Stomach (tissue), 9 donors: ENCODE data around the gene PADI6. TPM values are rescaled to one million over a fixed set of nuclear protein-coding genes. Genes with fewer than 3 reads are reported as not detected.

Experiments used
- DNase-seq, 2 donors: peaks; one replicate each; pipeline versions ENCODE4 v3.0.0 to v3.0.0-alpha.2; 2013 to 2019
- H3K27ac ChIP-seq, 5 donors: fragments of 200-600 bp in 4 of 5; sonication (generic) in 4 of 5; one replicate each; pipeline ENCODE4 v1.5.1; 2013 to 2019; ENCODE audit warnings: mild to moderate bottlenecking in 1 of 5, moderate library complexity in 1 of 5
- H3K27me3 ChIP-seq, 3 donors: fragments of 200-600 bp; sonication (generic); one replicate each; pipeline ENCODE4 v1.5.1; 2017 to 2019; ENCODE audit warnings: mixed run types in 1 of 3
- H3K36me3 ChIP-seq, 4 donors: fragments of 200-600 bp; sonication (generic); 1 replicate in 3 of 4; 2 replicates in 1 of 4; pipeline ENCODE4 v1.5.1; 2016 to 2019
- H3K4me1 ChIP-seq, 4 donors: fragments of 200-600 bp; sonication (generic); one replicate each; pipeline ENCODE4 v1.5.1; 2016 to 2019
- H3K4me3 ChIP-seq, 4 donors: fragments of 200-600 bp; sonication (generic) in 3 of 4; one replicate each; pipeline ENCODE4 v1.5.1; 2016 to 2019; ENCODE audit warnings: mild to moderate bottlenecking in 1 of 4
- H3K9me3 ChIP-seq, 4 donors: fragments of 200-600 bp; sonication (generic); one replicate each; pipeline ENCODE4 v1.5.1; 2016 to 2019
- CTCF ChIP-seq, 7 experiments: fragments of 450-650 bp in 4 of 7; fragments of 200-600 bp in 3 of 7; sonication (generic) in 3 of 7; IDR thresholded peaks; one replicate each; pipeline ENCODE4 v1.5.1; 2016 to 2019; ENCODE audit warnings: antibody characterized with exemption in 7 of 7, control low read depth in 2 of 7, mild to moderate bottlenecking in 1 of 7
- EP300 ChIP-seq: sonication (generic); formaldehyde crosslinking; IDR thresholded peaks from one replicate; pipeline ENCODE4 v1.6.1; 2017; ENCODE audit warnings: antibody characterized with exemption
- POLR2A ChIP-seq, 4 donors: fragments of 450-650 bp; IDR thresholded peaks; one replicate each; pipeline ENCODE4 v1.6.1; 2016; ENCODE audit warnings: antibody characterized with exemption in 4 of 4, control low read depth in 2 of 4, mild to moderate bottlenecking in 1 of 4, moderate library complexity in 1 of 4
- POLR2AphosphoS5 ChIP-seq, 3 donors: sonication (generic); formaldehyde crosslinking; IDR thresholded peaks; one replicate each; pipeline ENCODE4 v1.6.1; 2016; ENCODE audit warnings: antibody characterized with exemption in 3 of 3
- WGBS, 5 donors: extraction: QIAGEN DNeasy Blood & Tissue Kit in 3 of 5; methylation state at CpG; one replicate each; pipeline versions ENCODE4 v1.1.5 to v1.1.7; 2013 to 2018; 5-methylcytosine and 5-hydroxymethylcytosine counted together
- intact Hi-C: fragments of 100-400 bp; cut with DNase I; formaldehyde crosslinking; loops from one replicate; pipeline ENCODE4 v1.15.1; 2023; ENCODE audit warnings: low total_unique reads
- polyA plus RNA-seq, 3 donors: library from polyadenylated mRNA; stranded (reverse); fragments of 200-250 nt; gene quantifications; one replicate each; pipeline ENCODE4 v1.2.3, GENCODE V29; 2013
- total RNA-seq, 5 donors: library from RNA; depleted of rRNA; stranded (reverse); fragments of >200 nt; gene quantifications; one replicate each; pipeline versions ENCODE4 v1.1.0 to v1.2.3, GENCODE V29; 2014 to 2016
- donor health status: healthy with polysubstance abuse.
- donor health status: Bipolar disorder and iron deficiency.
- donor health status: healthy.

The PADI6 gene
- total and polyA plus RNA-seq, 8 donors: not detected

GRCh38 chr1:17400725-17401341, 28.8 kb downstream of the PADI6 start:
- 83 to 88% (median 86%) methylated on average over 11 of the region's 11 CpGs for WGBS, 5 donors
- no peak for TF ChIP-seq CTCF (IDR thresholded peaks at IDR 0.05)
- TF ChIP-seq EP300: no peak
- no peak for TF ChIP-seq POLR2AphosphoS5 (IDR thresholded peaks at IDR 0.05)
- no peak for TF ChIP-seq POLR2A (IDR thresholded peaks at IDR 0.05)
- Histone ChIP-seq H3K4me1 (peaks cover 0 to 1% (median 0%) of the 10 kb centered on the region in 4 donors), H3K4me3 (no peak overlapping the region), H3K27me3 (no peaks in the 10 kb centered on the region), H3K27ac (no peak overlapping the region), H3K9me3 (no peaks in the 10 kb centered on the region), H3K36me3 (no peaks in the 10 kb centered on the region)
- no peak for DNase-seq
- intact Hi-C loops: no loop called here

- intact Hi-C loops: no loop called here
- H3K4me1 ChIP-seq: peaks cover 0 to 12% (median 7%) of the 10 kb centered on the region in 4 donors
- no peak overlapping the region for H3K27ac ChIP-seq
- WGBS, 5 donors: 42 to 57% (median 51%) methylated on average over 4 of the region's 4 CpGs
- no peak for DNase-seq
- TF ChIP-seq EP300 (no peak), POLR2AphosphoS5 (IDR thresholded peaks at IDR 0.05) (no peak), CTCF (IDR thresholded peaks at IDR 0.05) (no peak), POLR2A (IDR thresholded peaks at IDR 0.05) (no peak)
- peaks cover 0 to 7% (median under 1%) of the 10 kb centered on the region in 4 donors for H3K36me3 ChIP-seq
- no peak overlapping the region for H3K4me3 ChIP-seq
- H3K27me3 ChIP-seq: no peaks in the 10 kb centered on the region
- H3K9me3 ChIP-seq: no peaks in the 10 kb centered on the region
These were observed 29.8 kb downstream of the PADI6 start for GRCh38 chr1:17401841-17402240.

- H3K36me3 ChIP-seq: peaks cover 3 to 19% (median 13%) of the 10 kb centered on the region in 4 donors
- intact Hi-C loops: no loop called here
These were observed 31.1 kb downstream of the PADI6 start for GRCh38 chr1:17403081-17403480.

GRCh38 chr1:17404034-17404684, 32.2 kb downstream of the PADI6 start:
- no peak for TF ChIP-seq POLR2AphosphoS5 (IDR thresholded peaks at IDR 0.05)
- no peak for TF ChIP-seq POLR2A (IDR thresholded peaks at IDR 0.05)
- TF ChIP-seq CTCF (IDR thresholded peaks at IDR 0.05): no peak
- no peak for TF ChIP-seq EP300
- H3K4me3 ChIP-seq: no peak overlapping the region
- no peak overlapping the region for H3K27ac ChIP-seq
- H3K9me3 ChIP-seq: no peaks in the 10 kb centered on the region
- H3K27me3 ChIP-seq: no peaks in the 10 kb centered on the region
- DNase-seq: no peak
- H3K4me1 ChIP-seq: peaks cover 0 to 13% (median 8%) of the 10 kb centered on the region in 4 donors
- intact Hi-C loops: no loop called here
- peaks cover 10 to 30% (median 24%) of the 10 kb centered on the region in 4 donors for H3K36me3 ChIP-seq
- WGBS, 5 donors: 52 to 68% (median 58%) methylated on average over 11 to 15 of the region's 15 CpGs

More at GRCh38 chr1:17403081-17403480, 31.1 kb downstream of the PADI6 start:
- TF ChIP-seq CTCF (IDR thresholded peaks at IDR 0.05) (no peak), EP300 (no peak), POLR2AphosphoS5 (IDR thresholded peaks at IDR 0.05) (no peak), POLR2A (IDR thresholded peaks at IDR 0.05) (no peak)
- DNase-seq: no peak
- H3K4me1 ChIP-seq: peaks cover 0 to 13% (median 7%) of the 10 kb centered on the region in 4 donors
- H3K4me3 ChIP-seq: no peak overlapping the region
- no peaks in the 10 kb centered on the region for H3K9me3 ChIP-seq
- H3K27ac ChIP-seq: no peak overlapping the region
- WGBS, 5 donors: 31 to 35% (median 33%) methylated on average over 3 of the region's 3 CpGs
- H3K27me3 ChIP-seq: no peaks in the 10 kb centered on the region
